Dedifferentiated amniotic fluid mesenchymal stem cell (primary cell): ENCODE measurements around the gene FAM111A.
"Not testable (repeated sequence)": the region's sequence is repeated elsewhere in the genome, so short reads cannot be mapped to it uniquely, and the experiment has no call there.

Experiments
- DNase-seq: peaks from one replicate; pipeline ENCODE4 v3.0.0-alpha.2; 2016; ENCODE audit errors: extremely low spot score

Gene FAM111A

GRCh38 chr11:59142530-59143507, at the start of gene FAM111A:
TSS of gene FAM111A (plus strand) at chr11:59142856. CDS start at chr11:59148873, 6,017 bp downstream.
- peak; percentile 88 for DNase-seq

GRCh38 chr11:59093576-59093975, 49.1 kb upstream of the FAM111A start:
- DNase-seq = not testable (repeated sequence)

- not testable (repeated sequence) for DNase-seq
These were observed 47.4 kb upstream of the FAM111A start for GRCh38 chr11:59095225-59095624.

GRCh38 chr11:59095972-59096575, 46.6 kb upstream of the FAM111A start:
- DNase-seq = not testable (repeated sequence)

GRCh38 chr11:59097113-59097708, 45.4 kb upstream of the FAM111A start:
- peak; percentile 25 for DNase-seq

GRCh38 chr11:59097938-59098337, 44.7 kb upstream of the FAM111A start:
- not testable (repeated sequence) for DNase-seq

- no peak for DNase-seq
These were observed 40.3 kb upstream of the FAM111A start for GRCh38 chr11:59102259-59102765.

GRCh38 chr11:59106363-59107336, 36.0 kb upstream of the FAM111A start, which contains the start of gene FAM111B:
TSS of gene FAM111B (plus strand) at chr11:59107237. CDS start at chr11:59109626, 2,389 bp downstream.
- DNase-seq = peak; percentile 64

GRCh38 chr11:59107721-59108120, 34.9 kb upstream of the FAM111A start:
- not testable (repeated sequence) for DNase-seq

- no peak for DNase-seq
These were observed 30.2 kb upstream of the FAM111A start for GRCh38 chr11:59112494-59112893.

- no peak for DNase-seq
These were observed 28.3 kb upstream of the FAM111A start for GRCh38 chr11:59114344-59114743.

GRCh38 chr11:59115553-59115952, 27.1 kb upstream of the FAM111A start:
- DNase-seq = no peak

- DNase-seq = no peak
These were observed 24.9 kb upstream of the FAM111A start for GRCh38 chr11:59117774-59118173.

- no peak for DNase-seq
These were observed 22.8 kb upstream of the FAM111A start for GRCh38 chr11:59119826-59120225.

GRCh38 chr11:59135648-59136461, 6.8 kb upstream of the FAM111A start:
- peak; percentile 73 for DNase-seq

- DNase-seq = not testable (repeated sequence)
These were observed 6.1 kb upstream of the FAM111A start for GRCh38 chr11:59136551-59136950.

GRCh38 chr11:59137190-59137589, 5.5 kb upstream of the FAM111A start:
- no peak for DNase-seq

- no peak for DNase-seq
These were observed 4.0 kb upstream of the FAM111A start for GRCh38 chr11:59138643-59139042.

GRCh38 chr11:59141191-59141590, 1.5 kb upstream of the FAM111A start:
- no peak for DNase-seq
